Measurements from ENCODE around the gene MCC. TPM values are rescaled to one million over a fixed set of nuclear protein-coding genes. Genes with fewer than 3 reads are reported as not detected.

MCC gene
- total and polyA plus RNA-seq, 2 of the 4 experiments (the other 2 are of a cell fraction): 5.0 to 20.6 TPM

DNA sequence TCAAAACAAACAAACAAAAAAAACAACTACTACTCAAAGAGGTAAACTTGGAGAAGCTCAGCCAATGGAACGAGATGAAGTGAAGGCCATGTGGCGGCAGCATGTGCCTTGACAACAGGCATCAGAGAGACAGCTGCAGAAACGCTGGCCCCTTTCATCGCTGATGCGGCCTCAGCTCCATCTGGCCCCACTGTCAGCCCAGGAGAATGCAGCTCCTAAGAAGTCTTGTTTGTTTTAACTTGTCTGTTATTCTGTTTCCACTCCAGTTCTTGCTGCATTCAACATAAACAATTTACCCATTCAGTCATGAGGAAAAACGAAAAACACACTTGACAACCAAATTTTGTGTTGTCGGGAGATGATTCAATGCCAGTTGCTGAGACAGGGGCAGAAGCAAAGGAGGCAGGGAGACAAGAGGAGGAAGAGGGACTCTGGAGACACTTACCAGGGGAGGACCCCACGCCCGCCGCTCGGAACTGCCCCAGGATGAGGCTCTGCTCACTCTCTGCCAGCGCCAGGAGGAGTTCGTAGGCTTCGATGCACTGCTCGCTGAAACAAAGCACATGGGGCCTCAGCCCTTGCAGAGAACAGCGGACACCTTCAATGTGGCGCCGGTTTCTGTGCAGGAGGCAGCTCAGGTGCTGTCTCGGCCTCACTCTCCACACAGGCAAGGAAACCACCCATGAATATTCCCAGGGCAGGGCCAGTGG is 420.5 kb downstream of the MCC start (continued):
- TF ChIP-seq MAZ (IDR thresholded peaks at IDR 0.05; ENCODE audit: borderline replicate concordance, low read depth, low read length): peak; percentile 37; the same call in 1 of the 2 replicates
- peak; percentile 43; the same call in 1 of the 2 replicates for TF ChIP-seq BHLHE40 (IDR thresholded peaks at IDR 0.05; ENCODE audit: low read depth, low read length)
- TF ChIP-seq MXI1 (IDR thresholded peaks at IDR 0.05; ENCODE audit: borderline replicate concordance, low read depth, low read length): peak; percentile 97

- H3K9me3 ChIP-seq (ENCODE audit: control insufficient read depth, insufficient read depth, low read length): no peaks in the 10 kb centered on the region
- intact Hi-C loops (cut with micrococcal nuclease) (loop anchor here (5.0 to 10.0 kb wide), 2 partner anchors 207 to 229 kb away; no protein-coding TSS in a partner anchor), dilution Hi-C loops (cut with HindIII; ENCODE audit: low sequenced_read_pairs, unreplicated experiment) (no loop called here), in situ Hi-C loops (cut with MboI; ENCODE audit: low sequenced_read_pairs) (no loop called here)
- TF ChIP-seq BHLHE40 (IDR thresholded peaks at IDR 0.05; ENCODE audit: low read depth, low read length) (no peak), CTCF (conservative IDR thresholded peaks at IDR 0.05; ENCODE audit: low read depth, low read length) (no peak), CEBPB (IDR thresholded peaks at IDR 0.05; ENCODE audit: low read depth, low read length) (no peak), NFE2L2 (IDR thresholded peaks at IDR 0.05; ENCODE audit: low read depth, low read length) (no peak), FOS (IDR thresholded peaks at IDR 0.05; ENCODE audit: low read depth, low read length) (no peak), USF2 (IDR thresholded peaks at IDR 0.05; ENCODE audit: low read depth, low read length) (no peak), POLR2A (IDR thresholded peaks at IDR 0.05; ENCODE audit: low read depth, low read length) (no peak), MXI1 (IDR thresholded peaks at IDR 0.05; ENCODE audit: borderline replicate concordance, low read depth, low read length) (no peak), SMC3 (IDR thresholded peaks at IDR 0.05; ENCODE audit: low read depth, low read length) (no peak)
- TF ChIP-seq, protein P1, sequence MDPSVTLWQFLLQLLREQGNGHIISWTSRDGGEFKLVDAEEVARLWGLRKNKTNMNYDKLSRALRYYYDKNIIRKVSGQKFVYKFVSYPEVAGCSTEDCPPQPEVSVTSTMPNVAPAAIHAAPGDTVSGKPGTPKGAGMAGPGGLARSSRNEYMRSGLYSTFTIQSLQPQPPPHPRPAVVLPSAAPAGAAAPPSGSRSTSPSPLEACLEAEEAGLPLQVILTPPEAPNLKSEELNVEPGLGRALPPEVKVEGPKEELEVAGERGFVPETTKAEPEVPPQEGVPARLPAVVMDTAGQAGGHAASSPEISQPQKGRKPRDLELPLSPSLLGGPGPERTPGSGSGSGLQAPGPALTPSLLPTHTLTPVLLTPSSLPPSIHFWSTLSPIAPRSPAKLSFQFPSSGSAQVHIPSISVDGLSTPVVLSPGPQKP (IDR thresholded peaks at IDR 0.05; ENCODE audit: borderline replicate concordance, low read depth, low read length): no peak
- no peak overlapping the region for H2BK20ac ChIP-seq (ENCODE audit: low read depth, low read length)
- peaks cover 24% of the 10 kb centered on the region for H3K4me1 ChIP-seq (ENCODE audit: control insufficient read depth, insufficient read depth, low read length)
- ChIA-PET CTCF (interaction anchor here (1.2 kb wide), 1 partner anchor 45 kb away, joined by 3 read pairs; no protein-coding TSS in a partner anchor), POLR2A (ENCODE audit: unreplicated experiment) (no interaction called here)
- H2BK15ac ChIP-seq (ENCODE audit: low read depth, low read length): 0 out of 3 replicates have a peak overlapping the region, but pooled peaks have one; percentile 16
- H3K23ac ChIP-seq (ENCODE audit: low read depth, low read length): no peak overlapping the region
- peaks cover 41% of the 10 kb centered on the region for H3K36me3 ChIP-seq (ENCODE audit: control insufficient read depth, insufficient read depth, low read length)
- WGBS, 2 experiments (ENCODE audit: extremely low coverage in 2 of 2, insufficient read length in 1 of 2): no CpG with 5 or more reads among the region's 2 CpGs
- no peak overlapping the region for H3K14ac ChIP-seq (replicated peaks; ENCODE audit: low read depth, low read length)
- no peak overlapping the region for H3K4me3 ChIP-seq (ENCODE audit: insufficient read depth, low read depth, low read length)
- H3K18ac ChIP-seq (ENCODE audit: low read depth, low read length): no peak overlapping the region
- H4K8ac ChIP-seq (ENCODE audit: low read depth in 2 of 2, low read length in 2 of 2): no peak overlapping the region
- no peaks in the 10 kb centered on the region for H3K27me3 ChIP-seq (ENCODE audit: control insufficient read depth, insufficient read depth, low read length)
- H3K4ac ChIP-seq (ENCODE audit: low read depth, low read length): peak overlapping the region; percentile 14
- no peak overlapping the region for H2AFZ ChIP-seq (replicated peaks; ENCODE audit: low read length, poor library complexity)
- no peak overlapping the region for H3K56ac ChIP-seq (ENCODE audit: extremely low read depth, insufficient read depth, low read length)
- H2BK120ac ChIP-seq (ENCODE audit: low read depth, low read length): no peak overlapping the region
- no peak overlapping the region for H3K27ac ChIP-seq (ENCODE audit: insufficient read depth, low read length)
- H3K4me2 ChIP-seq (ENCODE audit: low read depth, low read length): no peak overlapping the region
- H4K5ac ChIP-seq (ENCODE audit: low read depth, low read length): no peak overlapping the region
- H3K79me1 ChIP-seq (ENCODE audit: low read depth in 1 of 2, low read length in 2 of 2): peaks cover 0 to 6% of the 10 kb centered on the region in 2 experiments; a peak in 2 of 4 replicates
- H2AK5ac ChIP-seq (ENCODE audit: low read depth, low read length): no peak overlapping the region
- H3K9me1 ChIP-seq (ENCODE audit: insufficient read depth, low read length): peaks cover 26% of the 10 kb centered on the region
- no peak overlapping the region for H3K9ac ChIP-seq (ENCODE audit: low read depth, low read length)
- no peak overlapping the region for H2BK5ac ChIP-seq (ENCODE audit: low read depth, low read length, poor library complexity, severe bottlenecking)
- no peaks in the 10 kb centered on the region for H4K20me1 ChIP-seq (ENCODE audit: insufficient read depth, low read length)
- BruUV-seq (replicated peaks): no TSS peak
- ATAC-seq (ENCODE audit: low read depth) (no peak), DNase-seq (no peak)
- H4K91ac ChIP-seq (ENCODE audit: insufficient read depth, low read depth, low read length): no peak overlapping the region
- H2AK9ac ChIP-seq (replicated peaks; ENCODE audit: low read depth, low read length, poor library complexity): no peak overlapping the region
Measured at GRCh38 chr5:113065626-113066025, 422.6 kb downstream of the MCC start.
